T-helper 2 cell (primary cell): Measurements from ENCODE around the gene CD68.
"Not testable (repeated sequence)": the region's sequence is repeated elsewhere in the genome, so short reads cannot be mapped to it uniquely, and the experiment has no call there.

Source experiments
- DNase-seq, 5 experiments: peaks; one replicate each; pipeline versions ENCODE4 v3.0.0 to v3.0.0-alpha.2; 2012 to 2022

Gene CD68

GRCh38 chr17:7580604-7581575 is 1.5 kb downstream of the CD68 start:
- no peak for DNase-seq

- no peak for DNase-seq
These were observed 3.2 kb downstream of the CD68 start for GRCh38 chr17:7582396-7583252.

GRCh38 chr17:7583253-7584109 is 4.0 kb downstream of the CD68 start, which contains the start of gene MPDU1:
Gene MPDU1 (plus strand): TSS chr17:7583852. CDS start chr17:7583863, 11 bp downstream.
- peak; percentile 83 to 97 (median 91) for DNase-seq

- peak in 1 of 5 experiments; percentile 28 for DNase-seq
These were observed 7.4 kb downstream of the CD68 start for GRCh38 chr17:7586673-7587419.

- no peak for DNase-seq
These were observed 8.1 kb downstream of the CD68 start for GRCh38 chr17:7587420-7588151.

GRCh38 chr17:7588553-7589203 is 9.2 kb downstream of the CD68 start:
- DNase-seq, result no peak

GRCh38 chr17:7589204-7589868 is 9.9 kb downstream of the CD68 start:
- DNase-seq, result peak; percentile 29 to 73 (median 40)

GRCh38 chr17:7589891-7590691 is 10.7 kb downstream of the CD68 start, which contains the start of gene SOX15:
Gene SOX15 (minus strand): TSS chr17:7590094. CDS start chr17:7589676, 418 bp downstream.
- DNase-seq, result no peak

- DNase-seq, result no peak
These were observed 11.3 kb downstream of the CD68 start for GRCh38 chr17:7590743-7591142.

- no peak for DNase-seq
These were observed 12.2 kb downstream of the CD68 start for GRCh38 chr17:7591596-7591995.

- no peak for DNase-seq
These were observed 13.1 kb downstream of the CD68 start for GRCh38 chr17:7592422-7593021.

GRCh38 chr17:7593296-7593695 is 13.9 kb downstream of the CD68 start:
- DNase-seq, result no peak

GRCh38 chr17:7597561-7597960 is 18.1 kb downstream of the CD68 start:
- not testable (repeated sequence) for DNase-seq

GRCh38 chr17:7606280-7606679 is 26.8 kb downstream of the CD68 start:
- DNase-seq, result no peak

- no peak for DNase-seq
These were observed 31.2 kb downstream of the CD68 start for GRCh38 chr17:7610641-7611040.

- DNase-seq, result no peak
These were observed 32.3 kb downstream of the CD68 start for GRCh38 chr17:7611635-7612293.

GRCh38 chr17:7612294-7612640 is 32.8 kb downstream of the CD68 start:
- no peak for DNase-seq
